GM12873 (cell line): Measurements from ENCODE around the gene INTS3.

Source experiments
- CTCF ChIP-seq: IDR thresholded peaks from 2 replicates; pipeline ENCODE4 v1.5.1; 2012; ENCODE audit warnings: low read depth, mild to moderate bottlenecking, moderate library complexity, low read length, control low read depth; ENCODE audit not compliant: insufficient read depth; ENCODE audit errors: missing control alignments

INTS3 gene

GRCh38 chr1:153794624-153795329, 66.9 kb downstream of the INTS3 start:
- TF ChIP-seq CTCF: no peak

- TF ChIP-seq CTCF: no peak
Observed at GRCh38 chr1:153795330-153795837, 67.5 kb downstream of the INTS3 start.

GRCh38 chr1:153795934-153796785, 68.3 kb downstream of the INTS3 start:
- no peak for TF ChIP-seq CTCF

GRCh38 chr1:153796786-153797659, 69.2 kb downstream of the INTS3 start:
- TF ChIP-seq CTCF: peak; percentile 92

- TF ChIP-seq CTCF: no peak
Observed at GRCh38 chr1:153798468-153798780, 70.6 kb downstream of the INTS3 start.

- no peak for TF ChIP-seq CTCF
Observed at GRCh38 chr1:153799016-153799415, 71.2 kb downstream of the INTS3 start.
